BLaER1 treated with 17β-estradiol and CSF1 and Interleukin-3, amounts not matched to agents 10 nM and 100 nM (cell line): ENCODE measurements around the gene NRCAM.

Experiments used
- H3K27ac ChIP-seq, 11 experiments: shearing (Covaris generic); formaldehyde crosslinking; 2 replicates each; pipeline ENCODE4 v1.8.1; 2022
- H3K27me3 ChIP-seq, 11 experiments: shearing (Covaris generic); formaldehyde crosslinking; 2 replicates each; pipeline ENCODE4 v1.8.1; 2022
- H3K36me3 ChIP-seq, 11 experiments: shearing (Covaris generic); formaldehyde crosslinking; 2 replicates each; pipeline ENCODE4 v1.8.1; 2022
- H3K4me1 ChIP-seq, 10 experiments: shearing (Covaris generic); formaldehyde crosslinking; 2 replicates each; pipeline ENCODE4 v1.8.1; 2022
- H3K4me2 ChIP-seq, 11 experiments: shearing (Covaris generic); formaldehyde crosslinking; 2 replicates each; pipeline ENCODE4 v1.8.1; 2022
- H3K4me3 ChIP-seq, 10 experiments: shearing (Covaris generic); formaldehyde crosslinking; 2 replicates each; pipeline ENCODE4 v1.8.1; 2022
- H3K9ac ChIP-seq, 11 experiments: shearing (Covaris generic); formaldehyde crosslinking; 2 replicates each; pipeline ENCODE4 v1.8.1; 2022
- H3K9me3 ChIP-seq, 11 experiments: shearing (Covaris generic); formaldehyde crosslinking; replicated peaks in 1 of 11; 2 replicates each; pipeline ENCODE4 v1.8.1; 2022
- H4K20me1 ChIP-seq, 11 experiments: shearing (Covaris generic); formaldehyde crosslinking; 2 replicates each; pipeline ENCODE4 v1.8.1; 2022
- Cebpa-rat ChIP-seq, 11 experiments: shearing (Covaris generic); IDR thresholded peaks; 2 replicates each; pipeline ENCODE4 v1.8.1; 2022

The NRCAM gene

GRCh38 chr7:108190891-108191290 is 265.3 kb downstream of the NRCAM start:
- H3K9ac ChIP-seq = no peak overlapping the region

GRCh38 chr7:108189733-108190388 is 266.4 kb downstream of the NRCAM start:
- no peaks in the 10 kb centered on the region for H3K27me3 ChIP-seq
- H3K4me1 ChIP-seq = peaks cover 11 to 27% (median 20%) of the 10 kb centered on the region in 10 experiments
- H3K9ac ChIP-seq = 0 out of 22 replicates have a peak overlapping the region, but pooled peaks of 1 of the 11 experiments have one; percentile 9
- no peak for TF ChIP-seq Cebpa-rat (IDR thresholded peaks at IDR 0.05)
- no peak overlapping the region for H3K4me3 ChIP-seq
- H3K4me2 ChIP-seq = peak overlapping the region; percentile 2 to 63 (median 39); a peak in 20 of 22 replicates
- H3K9me3 ChIP-seq = peaks cover 0 to 10% (median 0%) of the 10 kb centered on the region in 11 experiments; a peak in 4 of 22 replicates
- peak overlapping the region in 4 of 11 experiments; percentile 41 to 47 (median 43); a peak in 6 of 22 replicates for H3K27ac ChIP-seq
- no peaks in the 10 kb centered on the region for H3K36me3 ChIP-seq
- H4K20me1 ChIP-seq = no peaks in the 10 kb centered on the region

More at GRCh38 chr7:108190891-108191290, 265.3 kb downstream of the NRCAM start:
- H3K27ac ChIP-seq = no peak overlapping the region
- peaks cover 0 to 10% (median 0%) of the 10 kb centered on the region in 11 experiments; a peak in 5 of 22 replicates for H3K9me3 ChIP-seq
- no peaks in the 10 kb centered on the region for H3K27me3 ChIP-seq
- TF ChIP-seq Cebpa-rat (IDR thresholded peaks at IDR 0.05) = no peak
- no peak overlapping the region; a peak in 1 of 22 replicates for H3K4me2 ChIP-seq
- H3K36me3 ChIP-seq = no peaks in the 10 kb centered on the region
- H3K4me1 ChIP-seq = peaks cover 13 to 27% (median 24%) of the 10 kb centered on the region in 10 experiments
- H4K20me1 ChIP-seq = no peaks in the 10 kb centered on the region
- no peak overlapping the region for H3K4me3 ChIP-seq

DNA sequence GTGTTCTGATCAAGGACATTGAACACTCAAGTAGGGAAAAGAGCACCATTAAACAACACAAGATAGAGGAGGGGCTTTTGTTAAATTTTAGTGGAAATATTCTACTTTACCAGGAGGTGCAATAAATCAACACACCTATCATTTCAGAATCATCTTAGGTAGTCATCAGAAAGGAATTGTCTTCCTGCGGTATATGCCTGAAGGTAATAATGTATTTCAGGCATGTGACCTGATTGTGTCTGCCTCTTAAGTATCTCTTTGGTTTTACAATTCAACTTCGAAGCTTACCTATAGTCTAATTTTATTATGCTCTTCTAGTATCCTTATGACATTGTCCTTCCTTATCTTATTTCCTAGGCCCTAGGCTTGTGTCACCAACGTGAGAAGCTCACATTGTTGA is 267.5 kb downstream of the NRCAM start:
- peaks cover 0 to 10% (median 0%) of the 10 kb centered on the region in 11 experiments; a peak in 4 of 22 replicates for H3K9me3 ChIP-seq
- no peaks in the 10 kb centered on the region for H4K20me1 ChIP-seq
- H3K27me3 ChIP-seq = no peaks in the 10 kb centered on the region
- H3K4me1 ChIP-seq = peaks cover 11 to 27% (median 20%) of the 10 kb centered on the region in 10 experiments
- H3K9ac ChIP-seq = no peak overlapping the region
- no peak overlapping the region for H3K4me3 ChIP-seq
- H3K36me3 ChIP-seq = no peaks in the 10 kb centered on the region
- TF ChIP-seq Cebpa-rat (IDR thresholded peaks at IDR 0.05) = no peak
- H3K27ac ChIP-seq = no peak overlapping the region
- H3K4me2 ChIP-seq = peak overlapping the region in 3 of 11 experiments; percentile 61 to 68 (median 61); a peak in 2 of 22 replicates

DNA sequence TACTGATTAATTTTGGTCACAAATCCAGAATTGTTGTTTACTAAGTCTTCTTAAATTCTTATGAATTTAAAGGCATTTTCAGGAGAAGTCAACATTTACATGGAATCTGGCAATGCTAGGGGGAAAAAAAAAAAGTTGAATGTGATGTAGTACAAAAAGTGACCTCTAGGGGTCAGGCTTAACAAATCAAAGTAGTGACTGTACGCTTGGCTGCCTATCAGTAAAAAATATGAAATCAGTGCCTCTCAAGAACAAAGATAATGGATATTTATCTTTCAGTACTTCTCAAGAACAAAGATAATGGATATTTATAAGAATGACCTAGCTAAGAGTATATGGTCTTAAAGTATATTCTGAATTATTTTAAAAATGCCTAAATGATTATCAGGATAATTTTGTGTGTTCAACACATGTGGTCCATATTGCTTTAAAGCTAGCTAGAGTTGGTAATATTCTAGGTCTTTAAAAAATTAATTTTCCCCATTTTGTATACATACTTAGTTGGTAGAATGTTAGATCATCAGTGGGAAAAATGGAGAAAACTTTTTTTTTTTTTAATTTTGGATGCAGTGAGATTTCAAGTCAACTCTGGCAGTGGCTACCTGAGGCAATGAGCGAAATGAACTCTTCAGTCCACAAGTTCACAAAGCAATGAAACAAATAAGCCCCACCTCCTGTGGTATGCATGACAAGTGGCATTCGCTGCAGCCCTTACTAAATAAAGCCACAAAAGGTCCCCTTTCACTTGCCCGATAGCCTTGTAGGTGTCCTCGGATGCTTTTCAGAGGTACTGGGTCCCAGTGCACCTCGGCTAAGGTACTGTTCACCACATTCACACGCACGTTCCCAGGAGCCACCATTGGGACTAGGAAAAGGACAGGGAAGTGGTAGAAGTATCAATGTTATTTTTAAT is 274.9 kb downstream of the NRCAM start:
- Histone ChIP-seq H3K9ac (no peak overlapping the region), H3K36me3 (no peaks in the 10 kb centered on the region), H4K20me1 (no peaks in the 10 kb centered on the region), H3K4me2 (no peak overlapping the region), H3K27ac (no peak overlapping the region), H3K9me3 (no peaks in the 10 kb centered on the region), H3K4me3 (no peak overlapping the region), H3K27me3 (no peaks in the 10 kb centered on the region), H3K4me1 (peaks cover 4 to 12% (median 7%) of the 10 kb centered on the region in 10 experiments; a peak in 12 of 20 replicates)
- no peak for TF ChIP-seq Cebpa-rat (IDR thresholded peaks at IDR 0.05)

GRCh38 chr7:108178398-108178797 is 277.8 kb downstream of the NRCAM start:
- H3K9ac ChIP-seq = no peak overlapping the region
- no peaks in the 10 kb centered on the region for H3K36me3 ChIP-seq
- H3K4me3 ChIP-seq = no peak overlapping the region
- peaks cover 4 to 12% (median 7%) of the 10 kb centered on the region in 10 experiments; a peak in 12 of 20 replicates for H3K4me1 ChIP-seq
- H3K27me3 ChIP-seq = no peaks in the 10 kb centered on the region
- H3K4me2 ChIP-seq = peak overlapping the region in 7 of 11 experiments; percentile 22 to 60 (median 33); a peak in 9 of 22 replicates
- no peaks in the 10 kb centered on the region for H3K9me3 ChIP-seq
- no peak overlapping the region for H3K27ac ChIP-seq
- H4K20me1 ChIP-seq = no peaks in the 10 kb centered on the region
- TF ChIP-seq Cebpa-rat (IDR thresholded peaks at IDR 0.05) = no peak

GRCh38 chr7:108171164-108171563 is 285.1 kb downstream of the NRCAM start:
- TF ChIP-seq Cebpa-rat (IDR thresholded peaks at IDR 0.05) = no peak
- Histone ChIP-seq H3K27me3 (no peaks in the 10 kb centered on the region), H3K4me2 (no peak overlapping the region), H4K20me1 (no peaks in the 10 kb centered on the region), H3K9ac (no peak overlapping the region), H3K36me3 (no peaks in the 10 kb centered on the region), H3K4me1 (no peaks in the 10 kb centered on the region), H3K4me3 (no peak overlapping the region), H3K9me3 (no peaks in the 10 kb centered on the region), H3K27ac (no peak overlapping the region)

DNA sequence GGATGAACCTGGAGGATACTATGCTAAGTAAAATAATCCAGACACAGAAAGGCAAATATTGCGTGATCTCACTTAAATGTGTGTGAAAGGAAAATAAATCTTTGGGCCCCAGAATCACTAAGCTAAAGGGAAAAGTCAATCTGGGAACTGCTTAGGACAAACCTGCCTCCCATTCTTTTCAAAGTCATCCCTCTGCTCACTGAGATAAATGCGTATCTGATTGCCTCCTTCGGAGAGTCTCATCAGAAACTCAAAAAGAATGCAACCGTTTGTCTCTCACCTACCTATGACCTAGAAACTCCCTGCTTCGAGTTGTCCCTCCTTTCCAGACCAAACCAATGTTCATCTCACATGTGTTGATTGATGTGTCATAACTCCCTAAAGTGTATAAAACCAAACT is 286.0 kb downstream of the NRCAM start:
- Histone ChIP-seq H3K9me3 (no peaks in the 10 kb centered on the region), H3K27me3 (no peaks in the 10 kb centered on the region), H3K36me3 (no peaks in the 10 kb centered on the region), H4K20me1 (no peaks in the 10 kb centered on the region), H3K27ac (no peak overlapping the region), H3K4me1 (peaks cover 0 to 2% (median under 1%) of the 10 kb centered on the region in 10 experiments; a peak in 2 of 20 replicates), H3K4me2 (no peak overlapping the region), H3K9ac (no peak overlapping the region), H3K4me3 (no peak overlapping the region)
- no peak for TF ChIP-seq Cebpa-rat (IDR thresholded peaks at IDR 0.05)

DNA sequence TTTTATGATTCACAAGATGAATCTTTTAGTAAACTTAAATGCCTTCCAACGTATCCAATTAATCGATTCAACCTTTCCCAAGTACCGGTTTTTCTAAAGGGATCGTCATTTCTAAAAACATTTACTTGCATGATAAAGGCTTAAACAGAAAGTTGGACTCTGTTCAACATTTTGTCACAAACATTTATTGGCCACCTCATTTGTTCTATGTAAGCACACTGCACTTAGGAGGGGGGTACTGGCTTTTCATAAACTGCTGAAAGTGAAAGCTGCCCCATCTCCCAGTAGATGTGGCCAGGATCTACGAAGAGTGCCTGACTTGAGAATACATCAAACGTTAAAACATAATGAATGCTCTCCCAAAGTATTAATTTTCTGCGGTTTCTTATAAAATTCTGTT is 288.8 kb downstream of the NRCAM start:
- Histone ChIP-seq H3K4me3 (no peak overlapping the region), H3K36me3 (no peaks in the 10 kb centered on the region), H3K4me2 (no peak overlapping the region), H4K20me1 (no peaks in the 10 kb centered on the region), H3K9ac (no peak overlapping the region), H3K4me1 (peaks cover 0 to 5% (median 4%) of the 10 kb centered on the region in 10 experiments; a peak in 2 of 20 replicates), H3K9me3 (no peaks in the 10 kb centered on the region), H3K27ac (no peak overlapping the region), H3K27me3 (no peaks in the 10 kb centered on the region)
- TF ChIP-seq Cebpa-rat (IDR thresholded peaks at IDR 0.05) = no peak

DNA sequence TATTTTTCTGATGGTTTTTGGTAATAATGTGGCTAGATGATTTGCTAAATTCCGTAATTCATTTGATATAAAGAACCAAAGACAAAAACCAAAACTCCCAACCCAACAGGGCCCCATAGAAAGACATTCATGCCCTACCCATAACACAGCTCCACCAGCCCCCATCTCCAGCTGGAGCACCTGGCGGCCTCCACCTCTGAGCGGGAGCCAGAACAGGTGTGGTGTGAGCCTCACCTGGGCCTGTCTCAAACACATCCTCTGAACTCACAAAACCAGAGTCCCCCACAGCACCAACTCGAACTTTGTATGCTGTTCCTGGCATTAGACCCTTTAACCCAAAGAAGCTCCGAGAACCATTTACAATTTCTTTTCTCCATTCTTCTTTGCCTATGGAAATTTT is 289.5 kb downstream of the NRCAM start:
- H3K4me2 ChIP-seq = no peak overlapping the region
- no peak for TF ChIP-seq Cebpa-rat (IDR thresholded peaks at IDR 0.05)

More for the DNA sequence above, 289.5 kb downstream of the NRCAM start:
- Histone ChIP-seq H3K4me3 (no peak overlapping the region), H3K27ac (no peak overlapping the region), H3K36me3 (no peaks in the 10 kb centered on the region), H3K4me1 (peaks cover 0 to 5% (median 4%) of the 10 kb centered on the region in 10 experiments; a peak in 2 of 20 replicates), H3K27me3 (no peaks in the 10 kb centered on the region), H4K20me1 (no peaks in the 10 kb centered on the region), H3K9ac (no peak overlapping the region), H3K9me3 (no peaks in the 10 kb centered on the region)
